ENCODE data around the gene SPDYE2B. TPM values are rescaled to one million over a fixed set of nuclear protein-coding genes. Genes with fewer than 3 reads are reported as not detected.
"Not testable (repeated sequence)": the region's sequence is repeated elsewhere in the genome, so short reads cannot be mapped to it uniquely, and the experiment has no call there.

Gene SPDYE2B
- not detected for total RNA-seq

- not testable (repeated sequence) for H3K4me3 Mint-ChIP-seq; H3K4me1 Mint-ChIP-seq (ENCODE audit: low read depth); ATAC-seq; H3K9me3 Mint-ChIP-seq; H3K36me3 Mint-ChIP-seq (ENCODE audit: insufficient read depth); H3K27me3 Mint-ChIP-seq (ENCODE audit: low read depth); DNase-seq
These were observed at the start of gene SPDYE2B for GRCh38 chr7:102649924-102650323. Gene SPDYE2B (plus strand): TSS chr7:102650319. CDS start chr7:102652349, 2,030 bp downstream.

GRCh38 chr7:102602317-102602716 is 47.8 kb upstream of the SPDYE2B start:
- not testable (repeated sequence) for H3K36me3 Mint-ChIP-seq (ENCODE audit: insufficient read depth); DNase-seq; H3K4me1 Mint-ChIP-seq (ENCODE audit: low read depth); H3K4me3 Mint-ChIP-seq; ATAC-seq; H3K27me3 Mint-ChIP-seq (ENCODE audit: low read depth); H3K9me3 Mint-ChIP-seq

- H3K27me3 Mint-ChIP-seq (ENCODE audit: low read depth); ATAC-seq: not testable (repeated sequence)
These were observed 45.5 kb upstream of the SPDYE2B start for GRCh38 chr7:102604431-102605145.

GRCh38 chr7:102606848-102607247 is 43.3 kb upstream of the SPDYE2B start:
- H3K4me3 Mint-ChIP-seq; H3K36me3 Mint-ChIP-seq (ENCODE audit: insufficient read depth); ATAC-seq; H3K4me1 Mint-ChIP-seq (ENCODE audit: low read depth); DNase-seq; H3K27me3 Mint-ChIP-seq (ENCODE audit: low read depth); H3K9me3 Mint-ChIP-seq: not testable (repeated sequence)

More at GRCh38 chr7:102604431-102605145, 45.5 kb upstream of the SPDYE2B start:
- not testable (repeated sequence) for H3K9me3 Mint-ChIP-seq; H3K36me3 Mint-ChIP-seq (ENCODE audit: insufficient read depth); H3K4me1 Mint-ChIP-seq (ENCODE audit: low read depth); DNase-seq; H3K4me3 Mint-ChIP-seq

- ATAC-seq; H3K9me3 Mint-ChIP-seq; H3K36me3 Mint-ChIP-seq (ENCODE audit: insufficient read depth); H3K4me3 Mint-ChIP-seq; H3K27me3 Mint-ChIP-seq (ENCODE audit: low read depth); H3K4me1 Mint-ChIP-seq (ENCODE audit: low read depth); DNase-seq: not testable (repeated sequence)
These were observed 40.4 kb upstream of the SPDYE2B start for GRCh38 chr7:102609734-102610133.

GRCh38 chr7:102610441-102610840 is 39.7 kb upstream of the SPDYE2B start:
- H3K4me1 Mint-ChIP-seq (ENCODE audit: low read depth); DNase-seq; H3K36me3 Mint-ChIP-seq (ENCODE audit: insufficient read depth); ATAC-seq; H3K27me3 Mint-ChIP-seq (ENCODE audit: low read depth); H3K9me3 Mint-ChIP-seq; H3K4me3 Mint-ChIP-seq: not testable (repeated sequence)

GRCh38 chr7:102611013-102611674 is 39.0 kb upstream of the SPDYE2B start:
- not testable (repeated sequence) for H3K27me3 Mint-ChIP-seq (ENCODE audit: low read depth)

GRCh38 chr7:102611675-102612325 is 38.3 kb upstream of the SPDYE2B start:
- not testable (repeated sequence) for H3K27me3 Mint-ChIP-seq (ENCODE audit: low read depth); DNase-seq; H3K36me3 Mint-ChIP-seq (ENCODE audit: insufficient read depth); H3K9me3 Mint-ChIP-seq; H3K4me1 Mint-ChIP-seq (ENCODE audit: low read depth); ATAC-seq; H3K4me3 Mint-ChIP-seq

More at GRCh38 chr7:102611013-102611674, 39.0 kb upstream of the SPDYE2B start:
- not testable (repeated sequence) for H3K4me3 Mint-ChIP-seq; H3K36me3 Mint-ChIP-seq (ENCODE audit: insufficient read depth); H3K4me1 Mint-ChIP-seq (ENCODE audit: low read depth); H3K9me3 Mint-ChIP-seq; DNase-seq
- ATAC-seq: peak; percentile 76

GRCh38 chr7:102613575-102614345 is 36.4 kb upstream of the SPDYE2B start:
- not testable (repeated sequence) for DNase-seq; H3K27me3 Mint-ChIP-seq (ENCODE audit: low read depth); H3K4me1 Mint-ChIP-seq (ENCODE audit: low read depth); ATAC-seq; H3K4me3 Mint-ChIP-seq; H3K36me3 Mint-ChIP-seq (ENCODE audit: insufficient read depth); H3K9me3 Mint-ChIP-seq

GRCh38 chr7:102614346-102614697 is 35.8 kb upstream of the SPDYE2B start:
- H3K36me3 Mint-ChIP-seq (ENCODE audit: insufficient read depth); ATAC-seq; H3K4me3 Mint-ChIP-seq; DNase-seq; H3K27me3 Mint-ChIP-seq (ENCODE audit: low read depth); H3K9me3 Mint-ChIP-seq; H3K4me1 Mint-ChIP-seq (ENCODE audit: low read depth): not testable (repeated sequence)

- not testable (repeated sequence) for H3K36me3 Mint-ChIP-seq (ENCODE audit: insufficient read depth); H3K27me3 Mint-ChIP-seq (ENCODE audit: low read depth); H3K9me3 Mint-ChIP-seq; H3K4me3 Mint-ChIP-seq; DNase-seq; H3K4me1 Mint-ChIP-seq (ENCODE audit: low read depth); ATAC-seq
These were observed 35.2 kb upstream of the SPDYE2B start for GRCh38 chr7:102614873-102615272.

- not testable (repeated sequence) for H3K4me3 Mint-ChIP-seq; H3K9me3 Mint-ChIP-seq; H3K27me3 Mint-ChIP-seq (ENCODE audit: low read depth); DNase-seq; H3K36me3 Mint-ChIP-seq (ENCODE audit: insufficient read depth); H3K4me1 Mint-ChIP-seq (ENCODE audit: low read depth)
- ATAC-seq: peak in 1 of 2 donors; percentile 13
These were observed 34.2 kb upstream of the SPDYE2B start for GRCh38 chr7:102615930-102616329.

- H3K9me3 Mint-ChIP-seq: not testable (repeated sequence)
- peak; percentile 97 to 98 for ATAC-seq
These were observed 33.5 kb upstream of the SPDYE2B start, which contains the start of gene RASA4 for GRCh38 chr7:102616507-102617125. Gene RASA4 (minus strand): TSS chr7:102616756. CDS start chr7:102616689, 67 bp downstream.

GRCh38 chr7:102618122-102618521 is 32.0 kb upstream of the SPDYE2B start:
- not testable (repeated sequence) for DNase-seq; ATAC-seq; H3K4me1 Mint-ChIP-seq (ENCODE audit: low read depth); H3K27me3 Mint-ChIP-seq (ENCODE audit: low read depth); H3K4me3 Mint-ChIP-seq; H3K36me3 Mint-ChIP-seq (ENCODE audit: insufficient read depth); H3K9me3 Mint-ChIP-seq

More at GRCh38 chr7:102616507-102617125, 33.5 kb upstream of the SPDYE2B start, which contains the start of gene RASA4:
- not testable (repeated sequence) for H3K36me3 Mint-ChIP-seq (ENCODE audit: insufficient read depth); H3K4me3 Mint-ChIP-seq; H3K27me3 Mint-ChIP-seq (ENCODE audit: low read depth); H3K4me1 Mint-ChIP-seq (ENCODE audit: low read depth)
- peak; percentile 26 for DNase-seq

All from activated T-cell treated with anti-CD3 and anti-CD28 coated beads, Interleukin-2, amount 50 U/mL, for 4 hours (primary cell).